ENCODE results near the gene HIVEP1.
A peak's percentile ranks its signal among the peaks of the same experiment; 100 is the strongest.

HIVEP1 gene

DNA sequence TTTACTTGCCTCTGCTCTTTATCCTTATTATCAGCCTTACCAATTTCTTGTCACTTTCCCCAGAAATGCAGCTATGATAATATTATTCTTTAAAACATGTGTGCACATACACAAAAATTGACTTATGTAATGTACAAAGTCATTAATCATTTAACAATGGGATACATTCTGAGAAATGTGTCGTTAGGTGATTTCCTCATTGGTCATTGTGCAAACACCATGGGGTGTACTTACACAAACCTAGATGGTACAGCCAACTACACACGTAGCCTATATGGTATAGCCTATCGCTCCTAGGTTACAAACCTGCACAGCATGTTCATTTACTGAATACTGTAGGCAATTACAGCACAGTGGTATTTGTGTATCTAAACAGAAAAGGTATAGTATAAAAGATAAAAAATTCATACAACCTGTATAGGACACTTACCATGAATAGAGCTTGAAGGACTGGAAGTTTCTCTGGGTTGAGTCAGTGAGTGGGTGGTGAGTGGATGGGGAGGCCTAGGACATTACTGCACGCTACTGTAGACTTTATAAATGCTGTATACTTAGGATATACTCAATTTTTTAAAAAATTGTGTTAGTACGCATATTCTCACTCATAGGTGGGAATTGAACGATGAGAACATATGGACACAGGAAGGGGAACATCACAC lies 56.9 kb downstream of the HIVEP1 start:
- TF ChIP-seq CTCF (IDR thresholded peaks at IDR 0.05), result no peak

DNA sequence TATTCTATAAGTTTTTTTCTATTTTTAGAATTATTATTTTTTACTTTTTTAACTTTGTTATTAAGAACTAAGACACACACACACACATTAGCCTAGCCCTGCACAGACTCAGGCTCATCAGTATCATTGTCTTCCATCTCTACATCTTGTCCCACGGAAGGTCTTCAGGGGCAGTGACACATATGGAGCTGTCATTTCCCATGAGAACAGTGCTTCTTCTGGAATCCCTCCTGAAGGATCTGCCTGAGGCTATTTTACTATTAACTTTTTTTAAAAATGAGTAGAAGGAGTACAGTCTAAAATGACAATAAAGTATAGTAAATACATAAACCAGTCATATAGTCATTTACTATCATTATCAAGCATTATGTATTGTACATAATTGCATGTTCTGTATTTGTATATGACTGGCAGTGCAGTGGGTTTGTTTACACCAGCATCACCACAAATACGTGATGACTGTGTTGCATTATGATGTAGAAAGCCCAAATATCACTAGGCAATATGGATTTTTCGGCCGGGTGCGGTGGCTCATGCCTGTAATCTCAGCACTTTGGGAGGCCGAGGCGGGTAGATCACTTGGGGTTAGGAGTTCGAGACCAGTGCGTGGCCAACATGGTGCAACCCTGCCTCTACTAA lies 57.9 kb downstream of the HIVEP1 start:
- TF ChIP-seq CTCF (IDR thresholded peaks at IDR 0.05), result no peak

DNA sequence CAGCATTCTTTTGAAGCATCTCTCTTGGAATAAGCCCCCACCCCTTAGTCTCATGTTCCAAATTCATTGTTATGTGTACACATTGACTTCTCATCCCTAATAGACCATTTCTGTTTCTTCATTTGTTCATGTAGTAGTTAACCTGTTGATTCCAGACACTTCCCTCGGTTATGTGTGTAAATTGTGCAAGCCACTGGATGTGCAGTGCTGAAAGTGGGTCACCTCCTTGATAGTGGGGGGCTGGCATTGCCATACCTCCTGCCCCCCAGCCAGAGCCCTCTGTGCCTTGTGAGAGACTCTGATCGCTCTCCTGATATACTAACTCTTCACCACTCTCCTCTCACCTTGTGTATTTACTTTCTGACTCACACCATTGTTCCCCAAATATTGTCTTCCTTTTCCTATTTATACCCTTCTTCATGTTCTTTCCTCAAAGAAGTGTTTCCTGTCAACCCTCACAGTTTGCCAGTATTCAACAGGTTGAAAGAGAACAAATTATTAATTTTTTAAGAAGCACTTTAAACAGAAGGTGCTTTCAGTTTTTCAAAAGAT lies 59.0 kb downstream of the HIVEP1 start:
- TF ChIP-seq CTCF (IDR thresholded peaks at IDR 0.05), result no peak

DNA sequence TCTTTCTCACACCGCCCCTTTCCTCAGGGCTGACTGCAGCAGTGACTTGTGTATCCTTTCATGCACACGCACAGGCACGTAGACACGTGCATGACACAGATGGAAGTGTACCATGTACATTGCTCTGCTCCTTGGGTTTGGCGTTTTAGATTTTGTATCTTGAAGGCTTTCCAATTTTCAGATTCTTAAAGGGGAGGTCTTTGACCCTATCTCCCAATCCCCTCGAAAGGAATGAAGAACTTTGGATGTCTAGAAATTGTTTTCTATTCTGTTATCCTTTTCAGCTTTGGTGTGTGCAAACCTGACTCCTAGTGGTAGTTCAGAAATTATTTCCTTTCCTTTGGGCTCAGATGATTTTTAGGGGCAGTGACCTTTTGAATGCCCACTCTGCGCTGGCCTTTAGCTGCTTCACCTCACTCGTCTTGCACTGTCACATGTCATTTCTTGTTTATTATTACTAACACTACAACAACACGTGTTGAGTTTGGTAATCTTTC lies 63.0 kb downstream of the HIVEP1 start:
- peak; percentile 39 for TF ChIP-seq CTCF (IDR thresholded peaks at IDR 0.05)

DNA sequence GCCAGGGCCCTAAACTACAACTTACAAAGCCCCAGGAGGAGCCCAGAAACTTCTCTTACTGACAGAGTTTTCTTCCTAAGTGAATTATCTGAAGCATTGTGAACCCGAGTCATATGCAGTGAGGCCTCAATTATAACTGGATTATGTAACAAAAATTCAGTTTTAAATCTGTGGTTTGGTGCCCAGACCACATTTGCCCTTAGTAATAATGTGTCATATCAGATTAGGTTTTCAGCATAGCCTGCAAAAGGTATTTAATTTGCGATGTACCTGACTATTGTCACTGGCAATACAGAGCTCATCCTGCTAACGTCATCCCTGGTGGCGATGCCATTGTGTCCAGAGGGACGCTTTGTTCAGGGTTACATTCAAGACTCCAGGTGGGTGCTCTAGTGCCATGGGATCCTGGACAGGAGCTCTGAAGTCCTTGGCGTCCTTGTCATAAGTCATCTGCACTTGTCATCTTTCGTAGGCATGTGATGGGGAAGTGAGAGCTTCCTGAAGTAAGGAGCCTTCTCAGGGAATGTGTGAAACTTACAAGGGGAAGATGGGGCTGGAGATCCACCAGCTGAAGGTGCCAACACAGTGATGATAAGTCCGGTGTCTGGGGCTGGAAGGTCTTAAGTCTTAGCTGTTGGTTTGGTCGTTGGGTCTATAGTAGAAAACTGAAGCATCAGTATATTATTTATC lies 65.1 kb downstream of the HIVEP1 start:
- TF ChIP-seq CTCF (IDR thresholded peaks at IDR 0.05), result no peak

DNA sequence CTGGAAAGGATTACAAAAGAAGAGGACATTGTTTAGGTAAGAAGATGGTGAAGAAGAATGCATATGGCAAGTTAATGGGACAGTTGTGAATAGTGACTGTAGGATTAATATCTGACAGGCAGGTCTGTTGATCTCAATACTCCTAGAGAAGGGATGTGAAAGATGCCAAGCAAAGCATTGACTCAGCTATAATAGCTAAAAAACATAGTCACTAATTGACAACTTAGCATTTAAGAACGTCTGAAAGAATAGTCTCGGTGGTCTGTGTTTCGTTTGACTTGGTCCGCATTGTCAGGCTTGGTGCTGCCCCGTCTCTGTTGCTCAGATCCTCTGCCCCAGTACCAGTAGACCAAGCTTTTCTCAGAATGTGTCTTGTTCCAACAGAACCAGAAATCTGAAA lies 65.9 kb downstream of the HIVEP1 start:
- no peak for TF ChIP-seq CTCF (IDR thresholded peaks at IDR 0.05)

- TF ChIP-seq CTCF (IDR thresholded peaks at IDR 0.05), result no peak
Observed at GRCh38 chr6:12081771-12082170, 69.7 kb downstream of the HIVEP1 start.
